Stimulated activated CD4-positive, alpha-beta T cell treated with anti-CD3 and anti-CD28 coated beads, Interleukin-1b, Interleukin-23, amount 100 ng/mL, for 4 hours (primary cell): ENCODE measurements around the gene KRTAP12-3.
"Not testable (repeated sequence)": the region's sequence is repeated elsewhere in the genome, so short reads cannot be mapped to it uniquely, and the experiment has no call there.

Experiments
- DNase-seq, 2 donors: peaks; one replicate each; pipeline ENCODE4 v3.0.0-alpha.2; 2020; ENCODE audit warnings: low read depth in 2 of 2

Gene KRTAP12-3

DNA sequence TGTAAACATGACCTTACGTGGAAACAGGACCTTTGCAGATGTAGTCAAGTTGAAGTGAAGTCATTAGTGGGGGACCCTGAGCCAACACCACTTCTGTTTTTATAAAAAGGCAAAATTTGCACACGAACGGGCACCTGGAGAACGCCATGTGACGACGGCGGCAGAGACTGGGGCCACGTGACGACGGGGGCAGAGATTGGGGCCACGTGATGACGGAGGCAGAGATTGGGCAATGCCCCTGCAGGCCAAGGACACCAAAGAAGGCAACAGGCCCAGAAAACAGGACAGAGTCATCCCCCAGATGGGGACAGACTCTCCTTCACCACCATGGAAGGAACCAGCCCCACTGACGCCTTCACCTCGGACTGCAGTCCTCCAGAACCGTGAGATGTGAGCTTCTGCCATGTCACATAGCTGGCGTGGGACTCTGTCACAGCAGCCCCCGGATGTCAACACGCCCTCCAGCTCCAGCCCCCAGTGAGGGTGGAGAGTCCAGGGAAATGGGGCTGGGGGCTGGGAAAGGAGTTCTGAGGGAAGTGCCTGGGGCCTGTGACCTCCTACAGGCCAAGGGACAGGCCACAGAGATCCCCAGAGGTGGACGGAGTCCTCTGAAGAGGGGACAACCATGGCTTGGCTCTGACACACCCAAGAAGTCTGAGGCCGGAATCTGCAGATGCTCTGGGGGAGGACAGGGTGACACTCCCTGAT lies 7.3 kb upstream of the KRTAP12-3 start:
- no peak for DNase-seq

DNA sequence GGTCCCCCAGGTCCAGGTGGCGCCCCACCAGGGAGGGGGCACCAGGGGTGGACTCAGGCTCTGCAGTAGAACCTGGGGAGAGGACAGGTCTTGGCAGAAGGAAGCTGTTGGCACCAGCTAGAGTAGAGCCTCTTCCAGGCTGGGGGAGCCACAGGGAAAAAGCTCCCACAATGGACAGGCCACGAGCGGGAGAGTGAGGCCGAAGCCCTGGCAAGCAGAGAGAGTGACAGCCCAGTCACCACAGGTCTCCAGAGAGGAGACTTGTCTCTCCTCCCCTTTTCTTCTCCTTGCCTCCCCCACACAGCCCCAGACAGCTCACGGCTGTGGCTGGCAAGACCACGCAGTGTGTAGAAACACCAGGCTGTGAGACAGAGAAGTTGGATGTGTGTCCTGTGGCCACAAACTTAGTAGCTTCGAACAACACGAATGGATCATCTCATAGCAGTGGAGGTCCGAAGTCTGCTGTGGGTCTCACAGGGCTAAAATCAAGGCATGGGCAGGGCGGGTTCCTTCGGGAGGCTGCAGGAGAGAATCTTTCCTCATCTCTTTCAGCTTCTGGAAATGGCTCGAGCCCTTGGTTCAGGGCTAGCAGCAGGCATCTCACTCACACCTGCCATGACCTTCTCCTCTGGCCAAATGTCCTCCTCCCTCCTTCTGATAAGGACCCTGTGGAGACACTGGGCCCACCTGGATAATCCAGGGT lies 6.6 kb upstream of the KRTAP12-3 start:
- DNase-seq, result no peak

DNA sequence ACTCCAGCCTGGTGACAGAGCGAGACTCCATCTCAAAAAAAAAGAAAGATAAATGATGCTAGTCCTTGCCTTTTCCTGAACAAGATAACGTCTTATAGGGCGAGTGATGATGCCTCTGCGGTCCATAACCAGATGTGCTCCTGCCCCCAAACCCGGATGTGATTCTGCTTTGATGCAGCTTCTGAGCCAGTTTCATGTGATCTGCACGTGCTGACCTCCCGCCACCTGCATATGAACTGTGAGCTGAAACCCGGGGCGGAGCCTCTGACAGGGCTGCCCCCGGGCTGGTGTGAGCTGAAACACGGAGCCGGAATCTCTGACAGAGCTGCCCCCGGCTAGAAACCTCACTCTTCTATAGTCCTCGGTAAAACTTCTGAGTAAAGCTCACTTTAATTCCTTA lies 4.6 kb upstream of the KRTAP12-3 start:
- no peak for DNase-seq

DNA sequence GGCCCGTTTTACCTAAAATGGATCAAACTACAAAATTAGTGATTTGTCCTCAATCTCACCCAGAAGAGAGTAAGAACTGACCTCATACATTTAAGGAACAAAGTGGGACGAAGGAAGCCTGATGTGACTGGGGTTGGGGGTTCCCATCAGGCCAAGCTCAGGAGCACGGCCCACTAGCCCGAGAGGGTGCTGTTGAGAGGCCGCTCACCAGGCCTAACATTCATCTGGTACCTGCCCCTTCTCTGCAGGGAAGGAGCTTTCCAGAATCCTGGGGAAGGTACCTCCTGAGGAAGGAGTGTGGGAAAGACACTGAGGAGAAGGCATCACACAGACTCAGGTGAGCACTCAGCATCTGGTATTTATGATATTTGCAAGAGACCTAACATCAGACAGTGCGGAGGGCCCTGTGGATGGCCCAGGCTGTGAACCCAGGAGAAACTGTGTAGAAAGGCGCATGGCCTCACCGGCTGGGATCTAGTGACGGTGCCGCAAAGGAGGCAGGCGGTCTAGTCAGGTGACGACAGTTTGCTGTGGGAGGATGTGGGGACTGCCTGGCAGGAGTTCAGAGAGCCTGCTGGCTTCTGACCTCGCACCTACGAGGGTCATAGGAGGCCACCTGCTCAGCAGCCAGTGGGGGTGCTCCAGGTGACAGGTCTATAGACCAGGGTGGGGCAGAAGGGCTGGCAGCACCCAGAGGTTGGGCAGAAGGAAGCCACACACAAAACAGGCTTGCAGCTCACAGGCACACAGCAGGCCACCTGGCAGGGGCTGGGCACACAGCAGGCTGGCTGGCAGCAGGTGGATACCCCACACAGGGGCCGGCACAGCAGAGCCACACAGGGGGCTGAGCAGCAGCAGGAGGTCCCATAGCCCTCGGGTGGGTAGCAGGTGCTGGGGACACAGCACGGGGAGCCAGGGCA lies 3.8 kb upstream of the KRTAP12-3 start:
- DNase-seq, result no peak

DNA sequence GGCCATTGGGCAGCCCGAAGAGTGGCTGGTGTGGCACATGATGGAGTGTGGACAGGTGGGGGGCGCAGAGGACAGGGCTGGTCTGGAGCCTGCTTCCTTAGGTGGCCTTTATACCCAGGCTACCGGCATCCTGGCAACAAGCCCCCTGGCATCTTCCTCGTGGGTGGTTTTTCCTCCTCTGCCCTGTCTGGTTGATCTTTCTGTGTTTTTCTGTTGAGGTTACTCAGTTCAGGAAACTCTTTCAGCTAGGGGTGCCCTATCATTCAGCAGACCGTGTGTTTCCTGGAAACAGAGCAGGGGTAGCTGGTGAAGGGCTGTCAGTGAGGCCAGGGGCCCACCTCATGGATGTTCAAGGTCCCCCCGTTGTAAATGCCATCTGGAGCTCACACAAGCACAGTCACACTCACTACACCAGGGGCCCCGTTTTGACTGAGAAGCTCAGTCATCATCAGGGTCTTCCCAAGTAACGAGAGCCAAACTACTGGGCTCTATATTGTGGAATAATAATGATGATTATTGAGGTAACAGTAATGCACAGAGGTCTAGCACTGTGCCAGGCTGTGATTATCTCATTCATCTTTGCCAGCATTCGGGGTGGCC lies 3.1 kb upstream of the KRTAP12-3 start, which contains the start of gene KRTAP12-4:
KRTAP12-4 (minus strand) TSS at position 84 of the 600 bp plus-strand sequence; CDS start at position 39, 45 bp downstream.
- DNase-seq, result no peak

DNA sequence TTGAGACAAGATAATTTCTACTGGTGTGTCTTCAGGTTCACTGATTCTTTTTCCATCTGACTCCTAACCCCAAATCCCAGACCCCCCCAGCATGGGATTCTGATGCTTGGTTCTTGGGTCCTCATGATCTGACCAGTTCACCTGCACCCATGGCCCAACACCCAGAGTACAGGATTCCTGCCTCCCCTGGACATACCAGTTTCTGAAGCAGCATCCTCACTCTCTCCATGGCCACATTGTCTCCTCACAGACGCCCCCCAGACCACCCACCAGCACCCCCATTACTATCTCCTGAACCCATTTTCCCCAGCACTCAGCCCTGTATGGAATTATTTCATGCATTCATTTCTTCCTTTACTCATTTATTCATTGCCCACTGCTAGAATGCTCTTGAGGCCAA lies 864 bp upstream of the KRTAP12-3 start:
- DNase-seq, result no peak

DNA sequence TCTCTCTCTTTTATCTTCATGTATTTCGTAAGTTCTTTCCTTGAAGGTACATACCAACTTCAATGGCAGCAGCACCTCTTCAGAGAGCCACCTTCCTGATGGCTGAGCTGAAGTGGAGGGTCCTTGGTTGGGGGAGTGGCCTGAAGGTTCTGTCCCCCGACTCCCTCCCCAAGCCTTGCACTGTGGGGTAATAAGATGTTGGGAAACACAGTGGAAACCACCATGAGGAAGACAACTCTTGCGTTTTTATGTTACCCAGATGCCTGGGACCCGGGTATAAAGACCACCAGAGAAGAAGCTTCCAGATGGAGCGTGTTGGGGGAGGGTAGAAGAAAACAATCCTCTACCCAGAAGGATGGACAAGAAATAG lies 794 bp downstream of the KRTAP12-3 start:
- no peak for DNase-seq

DNA sequence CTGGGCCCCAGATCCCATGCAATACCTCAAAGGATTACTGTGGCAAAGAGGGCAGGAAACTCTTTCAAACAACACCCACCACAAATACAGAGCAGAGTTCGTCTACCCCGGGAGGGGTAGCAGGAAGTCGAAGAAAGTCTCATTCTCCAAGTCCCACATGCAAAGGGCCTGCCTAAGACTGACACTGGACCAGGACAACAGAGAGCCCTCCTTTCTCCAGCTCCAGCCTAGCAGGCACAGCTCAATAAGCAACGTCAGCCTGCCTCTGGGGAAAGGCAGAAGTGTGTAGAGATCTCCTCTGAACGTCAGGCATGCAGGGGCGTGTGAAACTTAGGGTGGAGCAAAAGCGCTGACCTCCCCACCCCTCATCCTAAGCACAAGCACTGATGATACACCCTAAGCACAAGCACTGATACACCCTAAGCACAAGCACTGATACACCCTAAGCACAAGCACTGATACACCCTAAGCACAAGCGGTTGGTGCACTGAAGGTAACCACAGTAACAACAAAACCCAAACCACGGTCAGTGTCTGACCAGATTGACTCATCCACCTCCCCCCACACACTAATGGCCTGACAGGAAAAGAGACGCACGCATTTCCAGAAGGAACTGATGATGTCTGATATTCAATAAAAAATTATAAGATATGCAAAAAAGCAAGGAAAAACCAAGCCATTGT lies 1.3 kb downstream of the KRTAP12-3 start:
- DNase-seq, result no peak

DNA sequence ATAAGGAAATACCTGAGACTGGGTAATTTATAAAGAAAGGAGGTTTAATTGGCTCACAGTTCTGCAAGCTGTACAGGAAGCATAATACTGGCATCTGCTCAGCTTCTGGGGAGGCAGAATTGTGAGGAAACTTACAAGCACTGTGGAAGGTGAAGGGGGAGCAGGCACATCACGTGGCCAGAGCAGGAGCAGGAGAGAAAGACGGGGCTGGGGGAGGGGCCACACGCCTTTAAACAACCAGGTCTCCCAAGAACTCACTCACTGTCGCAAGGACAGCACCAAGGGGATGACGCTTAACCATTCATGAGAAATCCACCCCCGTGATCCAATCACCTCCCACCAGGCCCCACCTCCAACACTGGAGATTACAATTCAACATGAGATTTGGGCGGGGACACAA lies 3.8 kb downstream of the KRTAP12-3 start:
- not testable (repeated sequence) for DNase-seq

DNA sequence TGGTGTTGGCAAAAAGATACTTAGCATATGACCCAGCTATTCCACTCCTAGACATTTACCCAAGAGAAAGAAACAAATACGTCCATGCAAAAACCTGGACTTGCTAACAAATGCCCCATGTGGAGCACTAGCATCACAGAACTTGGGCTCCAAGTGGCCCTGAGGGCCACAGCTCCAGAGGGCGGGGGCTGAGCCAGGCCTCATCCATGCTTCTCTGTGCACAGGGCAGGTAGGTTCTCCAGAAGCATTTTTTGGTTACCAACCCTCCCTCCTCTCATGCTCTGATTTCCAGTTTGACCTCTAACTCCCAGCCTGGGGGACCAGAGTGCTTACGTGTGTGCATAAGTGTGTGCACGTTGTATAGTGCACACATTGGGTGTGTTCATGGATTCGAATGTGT lies 7.0 kb downstream of the KRTAP12-3 start:
- no peak for DNase-seq

DNA sequence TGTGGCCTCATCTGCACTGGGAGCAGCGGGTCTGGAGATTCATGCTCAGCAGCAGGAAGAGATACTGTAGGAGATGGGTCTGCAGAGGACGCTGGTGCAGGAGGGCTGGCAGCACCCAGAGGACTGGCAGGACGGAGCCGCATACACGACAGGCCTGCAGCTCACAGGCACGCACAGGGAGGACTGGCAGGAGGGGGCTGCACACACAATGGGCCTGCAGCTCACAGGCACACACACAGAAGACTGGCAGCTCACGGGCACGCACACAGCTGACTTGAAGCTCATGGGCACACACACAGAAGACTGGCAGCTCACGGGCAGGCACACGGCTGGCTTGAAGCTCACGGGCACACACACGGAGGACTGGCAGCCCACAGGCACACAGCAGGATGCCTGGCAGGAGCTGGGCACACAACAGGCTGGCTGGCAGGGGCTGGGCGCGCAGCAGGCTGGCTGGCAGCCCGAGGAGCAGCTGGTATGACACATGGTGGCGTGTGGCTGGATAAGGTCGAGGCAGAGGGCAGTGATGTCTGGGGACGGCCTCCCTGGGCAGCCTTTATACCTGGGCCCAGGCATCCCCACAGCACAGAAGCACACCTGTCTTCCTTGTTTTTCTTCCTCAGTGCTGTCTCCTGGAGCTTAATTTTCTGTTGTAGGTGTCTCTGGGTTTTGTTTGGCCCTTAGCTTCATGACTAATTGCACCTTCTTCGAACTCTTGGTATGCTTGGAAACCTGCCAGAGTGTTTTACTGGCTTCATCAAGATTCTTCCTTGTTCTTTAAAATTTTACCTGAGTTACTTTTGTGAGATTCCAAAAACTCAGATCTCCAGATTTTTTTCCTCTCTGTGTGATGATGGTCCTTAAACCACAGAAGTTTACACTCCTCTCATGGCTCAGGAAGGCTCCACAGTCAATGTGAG lies 8.9 kb downstream of the KRTAP12-3 start, which contains the start of gene KRTAP12-2:
KRTAP12-2 (minus strand) TSS at position 527 of the 920 bp plus-strand sequence; CDS start at position 486, 41 bp downstream.
- no peak for DNase-seq

DNA sequence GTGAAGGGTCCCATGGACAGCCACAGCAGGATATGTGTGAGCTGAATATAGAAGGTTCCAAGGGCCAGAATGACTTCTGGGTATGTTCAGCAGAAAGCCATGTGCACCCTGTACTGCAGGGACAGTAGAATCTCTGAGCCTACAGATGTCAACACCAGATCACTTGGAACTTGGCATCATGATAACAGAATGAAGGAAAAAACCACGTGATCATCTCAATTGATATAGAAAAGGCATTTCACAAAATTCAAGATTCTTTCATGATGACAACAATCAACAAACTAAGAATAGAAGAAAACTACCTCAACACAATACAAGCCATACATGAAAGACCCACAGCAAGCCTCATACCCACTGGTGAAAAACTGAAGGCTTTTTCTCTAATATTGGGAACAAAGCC lies 9.9 kb downstream of the KRTAP12-3 start:
- no peak for DNase-seq

DNA sequence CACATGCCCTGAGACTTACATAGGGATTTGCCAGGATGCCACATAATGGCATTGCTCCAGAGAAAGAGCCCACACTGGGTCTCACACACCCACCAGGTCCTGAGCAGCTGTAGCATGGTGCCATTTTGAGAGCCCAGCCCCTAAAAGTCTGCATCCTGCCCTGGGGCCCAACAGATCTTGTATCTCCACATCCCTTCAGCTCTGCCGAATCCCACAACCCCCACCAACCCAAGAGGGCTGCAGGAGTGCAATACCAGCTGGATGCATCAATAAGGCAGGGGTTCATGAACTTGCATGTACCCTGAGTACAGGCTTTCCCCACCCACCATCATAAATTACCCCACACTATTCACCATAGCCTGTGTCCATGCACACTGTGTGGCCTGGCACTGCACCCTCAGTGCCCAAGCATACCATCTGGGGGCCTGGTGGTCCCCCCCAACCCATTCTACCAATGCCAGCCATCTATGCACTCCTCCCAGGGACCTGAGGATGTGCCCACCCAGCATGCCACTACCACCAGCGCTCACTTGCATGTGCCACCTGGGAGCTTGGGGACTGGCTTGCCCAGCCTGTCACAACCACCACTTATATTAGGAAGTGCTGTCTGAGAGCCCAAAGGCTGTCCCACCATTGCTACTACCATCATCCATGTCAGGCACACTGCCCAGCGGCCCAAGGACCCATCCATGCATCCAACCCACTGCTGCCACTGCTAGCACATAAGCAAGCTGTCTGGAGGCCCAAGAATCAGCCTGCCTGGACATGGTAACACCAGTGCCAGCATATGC lies 13.1 kb downstream of the KRTAP12-3 start:
- no peak for DNase-seq

DNA sequence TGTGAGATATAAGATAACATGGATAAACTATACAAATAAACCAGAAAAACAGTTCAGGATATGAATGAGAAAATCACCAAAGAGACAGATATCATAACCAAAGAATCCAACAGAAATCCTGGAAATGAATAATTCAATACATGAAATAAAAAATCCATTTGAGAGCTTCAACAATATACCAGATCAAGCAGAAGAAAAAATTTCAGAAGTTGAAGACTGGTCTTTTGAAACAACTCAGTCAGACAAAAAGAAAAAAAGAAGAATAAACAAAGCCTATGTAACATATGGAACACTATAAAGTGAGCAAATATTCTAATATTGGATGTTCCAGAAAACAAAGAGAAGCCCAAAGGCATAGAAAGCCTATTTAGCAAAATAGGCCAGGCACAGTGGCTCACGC lies 14.2 kb downstream of the KRTAP12-3 start:
- DNase-seq, result no peak

DNA sequence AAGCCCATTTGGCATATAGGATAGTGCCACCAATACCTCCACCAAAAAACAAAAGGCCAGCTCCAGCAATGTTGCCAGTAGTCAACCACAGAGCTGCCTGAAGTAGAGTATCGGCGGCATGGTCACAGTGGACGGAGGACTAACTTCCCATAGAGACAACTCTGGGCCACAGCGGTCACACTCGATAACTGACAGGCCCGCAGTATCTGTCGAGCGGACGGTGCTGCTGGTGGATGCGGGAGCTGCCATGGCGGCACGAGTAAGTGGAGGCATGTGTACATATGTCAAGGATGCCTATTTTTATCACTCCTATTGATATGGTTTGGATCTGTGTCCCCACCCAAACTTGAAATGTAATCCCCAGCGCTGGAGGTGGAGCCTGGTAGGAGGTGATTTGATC lies 20.1 kb downstream of the KRTAP12-3 start:
- no peak for DNase-seq

DNA sequence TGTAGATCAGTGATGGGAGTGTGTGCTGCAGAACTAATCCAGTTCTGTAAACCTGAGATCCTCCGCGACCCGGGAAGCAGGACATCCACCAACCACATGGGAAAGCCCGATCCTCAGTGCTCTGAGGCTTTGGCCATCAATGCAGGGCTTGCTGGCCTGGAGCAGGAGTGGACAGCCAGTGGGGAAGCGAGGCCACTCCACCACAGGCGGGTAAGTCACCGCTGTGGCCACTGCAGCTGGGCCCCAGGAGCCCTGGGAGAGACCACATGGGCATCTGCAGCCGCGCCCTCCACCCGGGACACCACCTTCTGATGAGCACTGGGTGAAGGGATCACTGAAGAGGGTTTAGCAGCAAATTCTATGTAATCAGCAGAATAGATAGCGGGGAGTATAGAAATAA lies 23.4 kb downstream of the KRTAP12-3 start:
- DNase-seq, result no peak

DNA sequence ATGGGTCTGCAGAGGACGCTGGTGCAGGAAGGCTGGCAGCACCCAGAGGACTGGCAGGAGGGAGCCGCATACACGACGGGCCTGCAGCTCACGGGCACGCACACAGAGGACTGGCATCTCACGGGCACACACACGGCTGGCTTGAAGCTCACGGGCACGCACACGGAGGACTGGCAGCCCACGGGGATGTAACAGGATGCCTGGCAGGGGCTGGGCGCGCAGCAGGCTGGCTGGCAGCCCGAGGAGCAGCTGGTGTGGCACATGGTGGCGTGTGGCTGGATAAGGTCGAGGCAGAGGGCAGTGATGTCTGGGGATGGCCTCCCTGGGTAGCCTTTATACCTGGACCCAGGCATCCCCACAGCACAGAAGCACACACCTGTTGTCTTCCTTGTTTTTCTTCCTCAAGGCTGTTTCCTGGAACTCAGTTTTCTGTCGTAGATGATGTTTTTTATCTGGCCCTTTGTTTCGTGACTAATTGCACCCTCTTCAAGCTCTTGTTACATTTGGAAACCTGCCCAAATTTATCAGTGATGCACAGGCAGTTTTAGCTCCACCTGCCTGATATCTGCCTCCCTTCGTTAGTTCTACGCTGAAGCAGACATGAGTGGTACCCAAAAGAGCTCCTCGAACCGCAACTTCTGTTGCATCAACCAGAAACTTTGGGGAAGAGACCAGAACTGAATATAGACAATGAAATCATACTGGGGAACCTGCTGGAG lies 24.3 kb downstream of the KRTAP12-3 start, which contains the start of gene KRTAP12-1:
KRTAP12-1 (minus strand) TSS at position 303 of the 719 bp plus-strand sequence; CDS start at position 263, 40 bp downstream.
- no peak for DNase-seq

DNA sequence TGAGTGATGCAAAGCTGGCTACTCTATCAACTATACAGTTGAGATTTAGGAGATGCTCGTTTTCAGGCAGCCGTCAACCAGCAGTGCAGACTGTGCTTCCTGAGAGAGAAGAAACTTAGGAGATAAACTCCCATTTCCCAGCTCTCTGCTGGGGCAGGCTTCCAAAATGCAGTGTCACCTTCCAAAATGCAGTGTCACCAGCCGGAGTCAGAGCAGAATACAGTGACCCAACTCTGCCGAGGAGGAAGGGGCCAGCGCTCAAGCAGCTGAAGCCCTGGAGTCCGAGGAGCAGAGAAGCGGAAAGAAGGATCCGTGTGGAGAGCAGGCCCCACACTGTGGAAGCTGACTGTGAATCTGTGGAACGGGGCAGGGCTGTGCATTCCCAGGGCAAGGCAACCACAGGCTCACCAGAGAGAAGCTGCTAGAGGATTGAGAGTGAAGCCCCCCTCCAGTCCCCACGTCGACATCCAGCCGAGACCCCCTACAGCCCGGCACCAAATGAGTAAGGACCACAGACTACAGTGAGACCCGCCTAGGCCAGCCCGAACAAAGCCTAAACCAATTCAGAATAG lies 24.9 kb downstream of the KRTAP12-3 start:
- no peak for DNase-seq
